ENCODE results near the gene PRDM16. TPM values are rescaled to one million over a fixed set of nuclear protein-coding genes. Genes with fewer than 3 reads are reported as not detected.

Gene PRDM16
- total and polyA plus RNA-seq, 2 of the 13 experiments (the other 11 are each of a cell fraction or from before 2014, with no cell fraction given) = 0.15 to 0.81 TPM

GRCh38 chr1:3340548-3341235 is 271.7 kb downstream of the PRDM16 start (continued):
- TF ChIP-seq ZNF512 (CRISPR knock-in tag; IDR thresholded peaks at IDR 0.05) = no peak
- TF ChIP-seq ZNF382 (CRISPR knock-in tag; IDR thresholded peaks at IDR 0.05; ENCODE audit: borderline replicate concordance) = no peak
- no peak for TF ChIP-seq REL (CRISPR knock-in tag; conservative IDR thresholded peaks at IDR 0.05)
- TF ChIP-seq ZNF629 (CRISPR knock-in tag; conservative IDR thresholded peaks at IDR 0.05) = 0 out of 2 replicates have a peak, but pooled peaks have one; percentile 21
- peak; percentile 55 for TF ChIP-seq ZFY (CRISPR knock-in tag; IDR thresholded peaks at IDR 0.05)
- TF ChIP-seq RCOR2 (CRISPR knock-in tag; IDR thresholded peaks at IDR 0.05) = no peak
- TF ChIP-seq UBTF (CRISPR knock-in tag; IDR thresholded peaks at IDR 0.05) = no peak; the same call in 1 of the 2 replicates
- TF ChIP-seq ZNF577 (CRISPR knock-in tag; IDR thresholded peaks at IDR 0.05; ENCODE audit: borderline replicate concordance, low read depth) = no peak
- TF ChIP-seq MTA3 (CRISPR knock-in tag; IDR thresholded peaks at IDR 0.05) = no peak
- TF ChIP-seq MLXIP (CRISPR knock-in tag; IDR thresholded peaks at IDR 0.05; ENCODE audit: borderline replicate concordance) = no peak
- TF ChIP-seq NFKB2 (CRISPR knock-in tag; IDR thresholded peaks at IDR 0.05; ENCODE audit: borderline replicate concordance) = peak; percentile 81; the same call in 1 of the 2 replicates
- no peak; the same call in 1 of the 2 replicates for TF ChIP-seq KMT2B (CRISPR knock-in tag; IDR thresholded peaks at IDR 0.05)
- peak; percentile 51 for TF ChIP-seq HNF4A (CRISPR knock-in tag; IDR thresholded peaks at IDR 0.05)
- no peak for TF ChIP-seq ZNF672 (CRISPR knock-in tag; IDR thresholded peaks at IDR 0.05)
- peak; percentile 59; the same call in 1 of the 2 replicates for TF ChIP-seq HDAC2 (CRISPR knock-in tag; IDR thresholded peaks at IDR 0.05)
- peak; percentile 80 for TF ChIP-seq MED8 (CRISPR knock-in tag; IDR thresholded peaks at IDR 0.05; ENCODE audit: insufficient replicate concordance)
- TF ChIP-seq ZC3H13 (CRISPR knock-in tag; IDR thresholded peaks at IDR 0.05) = no peak; the same call in 1 of the 2 replicates
- TF ChIP-seq MAZ (IDR thresholded peaks at IDR 0.05; ENCODE audit: borderline replicate concordance, low read depth, low read length) = no peak
- no peak; the same call in none of the 2 replicates for TF ChIP-seq MAZ (CRISPR knock-in tag; IDR thresholded peaks at IDR 0.05; ENCODE audit: low read depth)
- no peak for TF ChIP-seq ZNF710 (CRISPR knock-in tag; IDR thresholded peaks at IDR 0.05; ENCODE audit: borderline replicate concordance)
- TF ChIP-seq SRSF9 (IDR thresholded peaks at IDR 0.05; ENCODE audit: borderline replicate concordance, insufficient read depth, low read depth, low read length, poor library complexity, severe bottlenecking) = no peak
